ENCODE data around the gene KLHL24.

- no peak for TF ChIP-seq CTCF (IDR thresholded peaks at IDR 0.05; ENCODE audit: low read length)
- no peak for TF ChIP-seq EZH2 (IDR thresholded peaks at IDR 0.05; ENCODE audit: borderline replicate concordance, low read length)
Measured at GRCh38 chr3:183592821-183593220, 42.6 kb upstream of the KLHL24 start.
